ENCODE data around the gene GRIN1.

GRIN1 gene

GRCh38 chr9:137182836-137183235, 43.9 kb downstream of the GRIN1 start:
- DNase-seq (ENCODE audit: insufficient read length, low spot score) (no peak), FAIRE-seq (no peak)
- no peak for TF ChIP-seq CTCF (IDR thresholded peaks at IDR 0.05; ENCODE audit: insufficient read depth, missing control alignments)

- FAIRE-seq (no peak), DNase-seq (ENCODE audit: insufficient read length, low spot score) (no peak)
- TF ChIP-seq CTCF (IDR thresholded peaks at IDR 0.05; ENCODE audit: insufficient read depth, missing control alignments), result no peak
Measured at GRCh38 chr9:137183980-137184595, 45.1 kb downstream of the GRIN1 start.

GRCh38 chr9:137184881-137185660, 46.1 kb downstream of the GRIN1 start:
- FAIRE-seq, result no peak
- TF ChIP-seq CTCF (IDR thresholded peaks at IDR 0.05; ENCODE audit: insufficient read depth, missing control alignments), result no peak

GRCh38 chr9:137185921-137186320, 47.0 kb downstream of the GRIN1 start:
- DNase-seq (ENCODE audit: insufficient read length, low spot score), result no peak
- TF ChIP-seq CTCF (IDR thresholded peaks at IDR 0.05; ENCODE audit: insufficient read depth, missing control alignments), result no peak

More at GRCh38 chr9:137184881-137185660, 46.1 kb downstream of the GRIN1 start:
- no peak for DNase-seq (ENCODE audit: insufficient read length, low spot score)

GRCh38 chr9:137186385-137186784, 47.4 kb downstream of the GRIN1 start:
- TF ChIP-seq CTCF (IDR thresholded peaks at IDR 0.05; ENCODE audit: insufficient read depth, missing control alignments), result no peak
- FAIRE-seq (no peak), DNase-seq (ENCODE audit: insufficient read length, low spot score) (no peak)

More at GRCh38 chr9:137185921-137186320, 47.0 kb downstream of the GRIN1 start:
- no peak for FAIRE-seq

GRCh38 chr9:137187386-137187785, 48.4 kb downstream of the GRIN1 start:
- no peak for DNase-seq (ENCODE audit: insufficient read length, low spot score)
- FAIRE-seq, result no peak
- no peak for TF ChIP-seq CTCF (IDR thresholded peaks at IDR 0.05; ENCODE audit: insufficient read depth, missing control alignments)

- FAIRE-seq, result no peak
- no peak for TF ChIP-seq CTCF (IDR thresholded peaks at IDR 0.05; ENCODE audit: insufficient read depth, missing control alignments)
Measured at GRCh38 chr9:137188086-137188489, 49.1 kb downstream of the GRIN1 start.

More at GRCh38 chr9:137188086-137188489, 49.1 kb downstream of the GRIN1 start:
- no peak for DNase-seq (ENCODE audit: insufficient read length, low spot score)

Data from D721Med (cell line).